Mucosa of stomach (tissue), 1 donor: ENCODE measurements around the gene PLEKHB1.

Experiments used
- H3K27me3 ChIP-seq: one replicate; pipeline ENCODE4 v1.7.0; 2013; ENCODE audit warnings: mild to moderate bottlenecking, low read length; ENCODE audit not compliant: control insufficient read depth, insufficient read depth
- H3K36me3 ChIP-seq: one replicate; pipeline ENCODE4 v1.7.0; 2013; ENCODE audit warnings: low read length; ENCODE audit not compliant: control insufficient read depth, insufficient read depth
- H3K4me1 ChIP-seq: one replicate; pipeline ENCODE4 v1.7.0; 2013; ENCODE audit warnings: mild to moderate bottlenecking, low read length; ENCODE audit not compliant: control insufficient read depth, insufficient read depth
- H3K4me3 ChIP-seq: one replicate; pipeline ENCODE4 v1.7.0; 2013; ENCODE audit warnings: low read length
- H3K9ac ChIP-seq: one replicate; pipeline ENCODE4 v1.7.0; 2013; ENCODE audit warnings: mild to moderate bottlenecking, low read length, moderate library complexity
- H3K9me3 ChIP-seq: one replicate; pipeline ENCODE4 v1.7.0; 2013; ENCODE audit warnings: mild to moderate bottlenecking, low read length, moderate library complexity; ENCODE audit not compliant: control insufficient read depth
- donor health status: Pancreatic carcinoma.

PLEKHB1 gene

GRCh38 chr11:73633999-73634398 is 12.4 kb upstream of the PLEKHB1 start:
- Histone ChIP-seq H3K36me3 (no peaks in the 10 kb centered on the region), H3K4me3 (no peak overlapping the region), H3K9me3 (no peaks in the 10 kb centered on the region), H3K4me1 (no peaks in the 10 kb centered on the region), H3K9ac (no peak overlapping the region), H3K27me3 (no peaks in the 10 kb centered on the region)

GRCh38 chr11:73635721-73636120 is 10.7 kb upstream of the PLEKHB1 start:
- no peaks in the 10 kb centered on the region for H3K9me3 ChIP-seq
- H3K36me3 ChIP-seq: no peaks in the 10 kb centered on the region
- no peak overlapping the region for H3K4me3 ChIP-seq
- H3K27me3 ChIP-seq: no peaks in the 10 kb centered on the region
- no peaks in the 10 kb centered on the region for H3K4me1 ChIP-seq
- no peak overlapping the region for H3K9ac ChIP-seq

GRCh38 chr11:73636249-73636648 is 10.1 kb upstream of the PLEKHB1 start:
- H3K4me3 ChIP-seq: no peak overlapping the region
- no peaks in the 10 kb centered on the region for H3K36me3 ChIP-seq
- no peaks in the 10 kb centered on the region for H3K27me3 ChIP-seq
- no peaks in the 10 kb centered on the region for H3K4me1 ChIP-seq
- H3K9me3 ChIP-seq: no peaks in the 10 kb centered on the region
- no peak overlapping the region for H3K9ac ChIP-seq

GRCh38 chr11:73637012-73637411 is 9.4 kb upstream of the PLEKHB1 start:
- H3K9me3 ChIP-seq: no peaks in the 10 kb centered on the region
- no peaks in the 10 kb centered on the region for H3K27me3 ChIP-seq
- H3K4me3 ChIP-seq: no peak overlapping the region
- H3K4me1 ChIP-seq: no peaks in the 10 kb centered on the region
- H3K9ac ChIP-seq: no peak overlapping the region
- no peaks in the 10 kb centered on the region for H3K36me3 ChIP-seq

GRCh38 chr11:73640592-73640991 is 5.8 kb upstream of the PLEKHB1 start:
- no peak overlapping the region for H3K4me3 ChIP-seq
- peaks cover 3% of the 10 kb centered on the region for H3K27me3 ChIP-seq
- H3K36me3 ChIP-seq: no peaks in the 10 kb centered on the region
- H3K4me1 ChIP-seq: peaks cover 3% of the 10 kb centered on the region
- H3K9me3 ChIP-seq: no peaks in the 10 kb centered on the region
- no peak overlapping the region for H3K9ac ChIP-seq

- H3K9me3 ChIP-seq: no peaks in the 10 kb centered on the region
- H3K27me3 ChIP-seq: peaks cover 9% of the 10 kb centered on the region
- H3K9ac ChIP-seq: no peak overlapping the region
- no peaks in the 10 kb centered on the region for H3K36me3 ChIP-seq
- no peak overlapping the region for H3K4me3 ChIP-seq
- peaks cover 9% of the 10 kb centered on the region for H3K4me1 ChIP-seq
These were observed 4.7 kb upstream of the PLEKHB1 start for GRCh38 chr11:73641668-73642067.

- Histone ChIP-seq H3K36me3 (no peaks in the 10 kb centered on the region), H3K27me3 (peaks cover 9% of the 10 kb centered on the region), H3K4me1 (peaks cover 20% of the 10 kb centered on the region), H3K4me3 (no peak overlapping the region), H3K9ac (no peak overlapping the region), H3K9me3 (no peaks in the 10 kb centered on the region)
These were observed 1.0 kb upstream of the PLEKHB1 start for GRCh38 chr11:73645121-73645969.

- Histone ChIP-seq H3K9me3 (no peaks in the 10 kb centered on the region), H3K36me3 (no peaks in the 10 kb centered on the region), H3K9ac (no peak overlapping the region), H3K4me3 (peak overlapping the region; percentile 47), H3K27me3 (peaks cover 9% of the 10 kb centered on the region), H3K4me1 (peaks cover 21% of the 10 kb centered on the region)
These were observed 1.2 kb downstream of the PLEKHB1 start for GRCh38 chr11:73647459-73648100.

GRCh38 chr11:73648121-73648520 is 1.7 kb downstream of the PLEKHB1 start:
- Histone ChIP-seq H3K4me3 (peak overlapping the region; percentile 47), H3K4me1 (peaks cover 26% of the 10 kb centered on the region)

GRCh38 chr11:73648571-73649046 is 2.2 kb downstream of the PLEKHB1 start:
- Histone ChIP-seq H3K36me3 (no peaks in the 10 kb centered on the region), H3K4me1 (peaks cover 28% of the 10 kb centered on the region), H3K4me3 (no peak overlapping the region), H3K9me3 (no peaks in the 10 kb centered on the region), H3K9ac (no peak overlapping the region), H3K27me3 (peaks cover 9% of the 10 kb centered on the region)

More at GRCh38 chr11:73648121-73648520, 1.7 kb downstream of the PLEKHB1 start:
- no peaks in the 10 kb centered on the region for H3K9me3 ChIP-seq
- no peak overlapping the region for H3K9ac ChIP-seq
- peaks cover 9% of the 10 kb centered on the region for H3K27me3 ChIP-seq
- H3K36me3 ChIP-seq: no peaks in the 10 kb centered on the region

GRCh38 chr11:73649206-73649605 is 2.8 kb downstream of the PLEKHB1 start:
- H3K4me1 ChIP-seq: peaks cover 28% of the 10 kb centered on the region
- H3K9me3 ChIP-seq: no peaks in the 10 kb centered on the region
- peaks cover 9% of the 10 kb centered on the region for H3K27me3 ChIP-seq
- no peak overlapping the region for H3K4me3 ChIP-seq
- H3K9ac ChIP-seq: no peak overlapping the region
- H3K36me3 ChIP-seq: no peaks in the 10 kb centered on the region

- Histone ChIP-seq H3K36me3 (no peaks in the 10 kb centered on the region), H3K9me3 (no peaks in the 10 kb centered on the region), H3K9ac (no peak overlapping the region), H3K4me1 (peaks cover 27% of the 10 kb centered on the region), H3K4me3 (no peak overlapping the region), H3K27me3 (peaks cover 8% of the 10 kb centered on the region)
These were observed 4.0 kb downstream of the PLEKHB1 start for GRCh38 chr11:73650400-73650799.
